Measurements from ENCODE around the gene OPCML.

GRCh38 chr11:132925825-132926469 is 606.4 kb downstream of the OPCML start:
- TF ChIP-seq CTCF (IDR thresholded peaks at IDR 0.05; ENCODE audit: low read depth, low read length, poor library complexity, severe bottlenecking) (no peak), EZH2phosphoT487 (IDR thresholded peaks at IDR 0.05; ENCODE audit: borderline replicate concordance, low read length) (no peak)

Measured in DOHH2 (cell line).